K562 (cell line): ENCODE measurements around the gene KLHL35. TPM values are rescaled to one million over a fixed set of nuclear protein-coding genes. Genes with fewer than 3 reads are reported as not detected.

Experiments used
- CEBPB ChIP-seq: fragments of 450-650 bp; IDR thresholded peaks from 2 replicates; pipeline ENCODE4 v1.6.1; 2016; ENCODE audit warnings: missing genetic modification characterization, missing compliant biosample characterization
- CHD1 ChIP-seq: fragments of 200-600 bp; sonication (generic); IDR thresholded peaks from one replicate; pipeline ENCODE4 v1.6.1; 2012; ENCODE audit warnings: mild to moderate bottlenecking, moderate library complexity, low read length, inconsistent platforms
- CHD4 ChIP-seq: fragments of 200-600 bp; sonication (generic); IDR thresholded peaks from 3 replicates; pipeline ENCODE4 v1.6.1; 2012; ENCODE audit warnings: low read depth, mild to moderate bottlenecking, mixed read lengths, low read length, inconsistent platforms; ENCODE audit not compliant: insufficient read depth, insufficient replicate concordance, poor library complexity, severe bottlenecking
- ETS1 ChIP-seq: conservative IDR thresholded peaks from 2 replicates; pipeline ENCODE4 v1.6.1; 2011; ENCODE audit warnings: low read depth, mild to moderate bottlenecking, low read length; ENCODE audit not compliant: control insufficient read depth
- MTF1 ChIP-seq: fragments of 250-450 bp; sonication (Bioruptor Pico); IDR thresholded peaks from 2 replicates; pipeline ENCODE4 v1.9.0; 2021; ENCODE audit warnings: moderate library complexity, mild to moderate bottlenecking, inconsistent platforms, borderline replicate concordance
- NFIC ChIP-seq: fragments of 450-650 bp; IDR thresholded peaks from 2 replicates; pipeline ENCODE4 v1.6.1; 2017; ENCODE audit warnings: mild to moderate bottlenecking, inconsistent platforms
- RBM14 ChIP-seq: fragments of 200-400 bp; formaldehyde crosslinking; IDR thresholded peaks from 2 replicates; pipeline ENCODE4 v1.6.1; 2018; ENCODE audit warnings: low read depth, mild to moderate bottlenecking, low read length, moderate library complexity, borderline replicate concordance; ENCODE audit not compliant: insufficient read depth
- SMARCC2 ChIP-seq: fragments of 450-650 bp; IDR thresholded peaks from 2 replicates; pipeline ENCODE4 v1.6.1; 2017; ENCODE audit warnings: antibody characterized with exemption, moderate library complexity, mild to moderate bottlenecking, low read depth
- STAT5A ChIP-seq: IDR thresholded peaks from 2 replicates; pipeline ENCODE4 v1.6.1; 2012; ENCODE audit warnings: low read length, inconsistent platforms, borderline replicate concordance
- TBL1XR1 ChIP-seq, 2 experiments: IDR thresholded peaks; 2 replicates each; pipeline ENCODE4 v1.6.1; 2012; ENCODE audit warnings: improper control_type of control experiment in 2 of 2, low read length in 2 of 2, mild to moderate bottlenecking in 1 of 2
- ZBTB49 ChIP-seq: sonication (generic); formaldehyde crosslinking; IDR thresholded peaks from 2 replicates; pipeline ENCODE4 v1.8.0; 2022; ENCODE audit warnings: missing genetic modification reagents, mild to moderate bottlenecking, borderline replicate concordance
- ZNF23 ChIP-seq: fragments of 250-450 bp; sonication (Bioruptor Pico); IDR thresholded peaks from 2 replicates; pipeline ENCODE4 v1.4.0; 2020; ENCODE audit warnings: mild to moderate bottlenecking
- ZNF280A ChIP-seq: fragments of 450-650 bp; IDR thresholded peaks from 2 replicates; pipeline ENCODE4 v1.6.1; 2018; ENCODE audit warnings: mild to moderate bottlenecking, low read depth; ENCODE audit not compliant: partially characterized antibody
- ZNF589 ChIP-seq: fragments of 200-800 bp; sonication (Bioruptor generic); IDR thresholded peaks from 2 replicates; pipeline ENCODE4 v1.6.1; 2016; ENCODE audit warnings: low read depth, missing genetic modification characterization, missing compliant biosample characterization
- ZNF609 ChIP-seq: sonication (generic); formaldehyde crosslinking; IDR thresholded peaks from 2 replicates; pipeline ENCODE4 v1.8.1; 2023; ENCODE audit warnings: missing genetic modification reagents, mild to moderate bottlenecking, borderline replicate concordance
- polyA plus RNA-seq, 8 experiments: library from polyadenylated mRNA; depleted of rRNA in 4 of 8; stranded (reverse) in 5 of 8; unstranded in 3 of 8; fragments of >200 nt; fragmentation: Nextera tagmentation in 2 of 8; fragmentation: Illumina TruSeq in 1 of 8; extraction: Ambion mirVana in 2 of 8; extraction: Trizol in 1 of 8; gene quantifications; 2 replicates each; pipeline versions ENCODE4 v1.2.1 to v1.2.3, GENCODE V29; 2011 to 2014; ENCODE audit warnings: inconsistent platforms in 1 of 8, missing spikeins in 1 of 8
- total RNA-seq, 7 experiments: library from RNA; depleted of rRNA in 6 of 7; stranded (reverse); fragments of >200 nt in 6 of 7; fragmentation: Illumina TruSeq in 2 of 7; extraction: Trizol in 2 of 7; gene quantifications; 2 replicates each; pipeline versions ENCODE4 v1.2.1 to v1.2.3, GENCODE V29; 2011 to 2021; ENCODE audit warnings: low replicate concordance in 1 of 7

The KLHL35 gene
- total and polyA plus RNA-seq, 9 of the 15 experiments (the other 6 are each of a cell fraction or from before 2014, with no cell fraction given) = not detected

GRCh38 chr11:75399344-75400145 lies 33.5 kb downstream of the KLHL35 start, which contains the start of gene RPS3 (continued):
- TF ChIP-seq STAT5A (peak; percentile 45; the same call in 1 of the 2 replicates), TBL1XR1 (IDR thresholded peaks at IDR 0.05; ENCODE audit: low read length in 2 of 2) (no peak; a peak in 1 of 4 replicates), ZNF589 (peak; percentile 40; the same call in 1 of the 2 replicates), MTF1 (CRISPR knock-in tag) (no peak), ZNF280A (no peak), CEBPB (tag) (no peak), ETS1 (peak; percentile 91), SMARCC2 (peak; percentile 63; the same call in 1 of the 2 replicates), ZBTB49 (0 out of 2 replicates have a peak, but pooled peaks have one; percentile 62), RBM14 (peak; percentile 97; the same call in 1 of the 2 replicates), CHD4 (no peak), NFIC (peak; percentile 90), ZNF609 (CRISPR knock-in tag) (0 out of 2 replicates have a peak, but pooled peaks have one; percentile 18), ZNF23 (0 out of 2 replicates have a peak, but pooled peaks have one; percentile 6), CHD1 (peak; percentile 90)
